DND-41 (cell line): ENCODE data around the gene ATP2A3.

Experiments
- ATAC-seq: fragments of 200-7000 bp; cut with Tn5 transposase; 3 replicates; pipeline ENCODE4 v1.9.1; 2021; ENCODE audit warnings: low read depth; ENCODE audit not compliant: insufficient read depth
- DNase-seq: peaks from one replicate; pipeline ENCODE4 v3.0.0-alpha.2; 2020
- H2AFZ ChIP-seq: 2 replicates; pipeline ENCODE4 v1.6.0; 2012; ENCODE audit warnings: low read depth, low read length
- H3K27ac ChIP-seq: 2 replicates; pipeline ENCODE4 v1.5.1; 2012; ENCODE audit warnings: low read length, inconsistent platforms
- H3K27me3 ChIP-seq: fragments of 200-600 bp; sonication (generic); 2 replicates; pipeline ENCODE4 v1.6.0; 2012; ENCODE audit warnings: low read length, mild to moderate bottlenecking, inconsistent platforms; ENCODE audit not compliant: insufficient read depth, poor library complexity
- H3K36me3 ChIP-seq: 2 replicates; pipeline ENCODE4 v1.5.1; 2012; ENCODE audit warnings: low read length, inconsistent platforms; ENCODE audit not compliant: insufficient read depth
- H3K4me1 ChIP-seq: 2 replicates; pipeline ENCODE4 v1.5.1; 2012; ENCODE audit warnings: mild to moderate bottlenecking, low read length; ENCODE audit not compliant: insufficient read depth
- H3K4me2 ChIP-seq: 2 replicates; pipeline ENCODE4 v1.6.0; 2012; ENCODE audit warnings: mild to moderate bottlenecking, moderate library complexity, low read length, inconsistent platforms; ENCODE audit not compliant: insufficient read depth
- H3K4me3 ChIP-seq, 2 experiments: fragments of 200-600 bp in 1 of 2; shearing (Covaris generic) in 1 of 2; 2 replicates each; pipeline ENCODE4 v1.5.1; 2012 to 2016; ENCODE audit warnings: inconsistent platforms in 2 of 2, low read length in 2 of 2, mild to moderate bottlenecking in 2 of 2, low read depth in 1 of 2, moderate library complexity in 1 of 2
- H3K79me2 ChIP-seq: 2 replicates; pipeline ENCODE4 v1.6.0; 2012; ENCODE audit warnings: low read length, inconsistent platforms; ENCODE audit not compliant: insufficient read depth
- H3K9ac ChIP-seq: 2 replicates; pipeline ENCODE4 v1.6.0; 2012; ENCODE audit warnings: low read depth, mild to moderate bottlenecking, inconsistent platforms, low read length, moderate library complexity
- H3K9me3 ChIP-seq: 2 replicates; pipeline ENCODE4 v1.5.1; 2012; ENCODE audit warnings: low read length, moderate library complexity, mild to moderate bottlenecking, inconsistent platforms; ENCODE audit not compliant: insufficient read depth, severe bottlenecking
- H4K20me1 ChIP-seq: 2 replicates; pipeline ENCODE4 v1.6.0; 2012; ENCODE audit warnings: low read length; ENCODE audit not compliant: insufficient read depth
- EZH2 ChIP-seq: IDR thresholded peaks from 3 replicates; pipeline ENCODE4 v1.6.1; 2012; ENCODE audit warnings: borderline replicate concordance, low read depth, mild to moderate bottlenecking, moderate library complexity, low read length, inconsistent platforms; ENCODE audit not compliant: severe bottlenecking
- TF ChIP-seq, protein P1 (sequence below): IDR thresholded peaks from 2 replicates; pipeline ENCODE4 v1.5.1; 2012; ENCODE audit warnings: borderline replicate concordance, low read length, moderate library complexity, mild to moderate bottlenecking; ENCODE audit not compliant: poor library complexity, severe bottlenecking; ENCODE audit errors: extremely low read depth

ATP2A3 gene

DNA sequence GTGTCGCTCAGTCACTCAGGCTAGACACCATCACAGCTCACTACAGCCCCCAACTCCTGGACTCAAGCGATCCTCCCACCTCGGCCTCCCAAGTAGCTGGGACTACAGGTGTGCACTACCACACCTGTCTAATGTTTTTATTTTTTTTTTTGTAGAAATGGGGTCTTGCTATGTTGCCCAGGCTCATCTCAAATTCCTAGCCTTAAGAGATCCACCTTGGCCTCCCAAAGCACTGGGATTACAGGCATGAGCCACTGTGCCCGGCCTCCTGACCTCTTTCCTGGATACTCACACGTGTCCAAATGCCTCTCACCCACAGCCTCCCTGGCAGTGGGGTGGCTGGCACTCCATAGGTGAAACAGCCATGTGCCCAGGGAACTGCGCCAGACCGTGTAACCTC, 88.9 kb downstream of the ATP2A3 start:
- H3K9me3 ChIP-seq = no peaks in the 10 kb centered on the region
- no peaks in the 10 kb centered on the region for H3K27me3 ChIP-seq
- H3K27ac ChIP-seq = no peak overlapping the region
- ATAC-seq (no peak), DNase-seq (no peak)
- H3K9ac ChIP-seq = no peak overlapping the region
- peaks cover 8% of the 10 kb centered on the region; the same call in 1 of the 2 replicates for H3K36me3 ChIP-seq
- no peak for TF ChIP-seq EZH2
- TF ChIP-seq, protein P1, sequence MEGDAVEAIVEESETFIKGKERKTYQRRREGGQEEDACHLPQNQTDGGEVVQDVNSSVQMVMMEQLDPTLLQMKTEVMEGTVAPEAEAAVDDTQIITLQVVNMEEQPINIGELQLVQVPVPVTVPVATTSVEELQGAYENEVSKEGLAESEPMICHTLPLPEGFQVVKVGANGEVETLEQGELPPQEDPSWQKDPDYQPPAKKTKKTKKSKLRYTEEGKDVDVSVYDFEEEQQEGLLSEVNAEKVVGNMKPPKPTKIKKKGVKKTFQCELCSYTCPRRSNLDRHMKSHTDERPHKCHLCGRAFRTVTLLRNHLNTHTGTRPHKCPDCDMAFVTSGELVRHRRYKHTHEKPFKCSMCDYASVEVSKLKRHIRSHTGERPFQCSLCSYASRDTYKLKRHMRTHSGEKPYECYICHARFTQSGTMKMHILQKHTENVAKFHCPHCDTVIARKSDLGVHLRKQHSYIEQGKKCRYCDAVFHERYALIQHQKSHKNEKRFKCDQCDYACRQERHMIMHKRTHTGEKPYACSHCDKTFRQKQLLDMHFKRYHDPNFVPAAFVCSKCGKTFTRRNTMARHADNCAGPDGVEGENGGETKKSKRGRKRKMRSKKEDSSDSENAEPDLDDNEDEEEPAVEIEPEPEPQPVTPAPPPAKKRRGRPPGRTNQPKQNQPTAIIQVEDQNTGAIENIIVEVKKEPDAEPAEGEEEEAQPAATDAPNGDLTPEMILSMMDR = no peak
- no peak overlapping the region for H3K4me3 ChIP-seq
- no peaks in the 10 kb centered on the region for H4K20me1 ChIP-seq
- H3K79me2 ChIP-seq = no peaks in the 10 kb centered on the region
- no peaks in the 10 kb centered on the region for H3K4me1 ChIP-seq
- H2AFZ ChIP-seq = no peak overlapping the region
- H3K4me2 ChIP-seq = no peak overlapping the region
